ENCODE data around the gene THBS2.

The THBS2 gene

DNA sequence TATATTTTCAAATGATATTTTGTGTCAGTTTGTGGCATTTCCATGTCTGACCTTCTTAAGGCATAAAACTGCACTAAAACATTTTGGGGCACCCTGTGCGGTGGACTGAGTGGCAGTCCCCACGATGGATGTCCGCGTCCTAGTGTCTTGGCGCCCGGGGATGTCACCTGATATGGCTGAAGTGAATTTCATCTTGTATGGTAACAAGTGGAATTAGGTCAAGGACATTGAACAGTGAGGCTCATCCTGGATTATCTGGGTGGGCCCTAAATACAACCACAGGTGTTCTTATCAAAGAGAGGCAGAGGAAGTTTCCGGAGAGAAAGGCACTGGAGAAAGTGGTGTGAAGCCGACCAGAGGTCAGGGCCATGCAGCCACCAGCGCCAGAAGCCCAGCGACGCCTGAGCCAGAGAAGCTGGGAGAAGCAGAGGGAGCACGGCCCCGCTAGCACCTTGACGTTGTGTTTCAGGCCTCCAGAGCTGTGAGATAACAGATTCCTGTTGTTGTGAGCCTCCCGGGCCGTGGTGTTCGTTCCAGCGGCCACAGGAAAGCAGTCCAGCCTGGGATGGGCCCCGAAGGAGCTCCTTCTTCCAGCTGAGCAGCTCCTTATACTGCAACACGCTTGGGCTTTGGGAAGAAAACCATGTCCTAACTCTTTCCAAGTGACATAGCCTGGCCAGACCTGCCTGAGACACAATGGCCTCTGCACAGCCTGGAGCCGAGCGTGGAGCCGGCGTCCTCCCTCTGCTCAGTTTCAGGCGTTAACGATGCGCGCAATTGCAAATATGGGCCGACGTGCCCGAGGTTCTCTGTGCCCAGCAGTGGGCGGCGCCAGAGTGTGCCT is 22.5 kb downstream of the THBS2 start:
- no peak for DNase-seq

GRCh38 chr6:169230322-169230665 is 23.4 kb downstream of the THBS2 start:
- DNase-seq = no peak

- DNase-seq = no peak
These were observed 23.9 kb downstream of the THBS2 start for GRCh38 chr6:169229615-169230321.

DNA sequence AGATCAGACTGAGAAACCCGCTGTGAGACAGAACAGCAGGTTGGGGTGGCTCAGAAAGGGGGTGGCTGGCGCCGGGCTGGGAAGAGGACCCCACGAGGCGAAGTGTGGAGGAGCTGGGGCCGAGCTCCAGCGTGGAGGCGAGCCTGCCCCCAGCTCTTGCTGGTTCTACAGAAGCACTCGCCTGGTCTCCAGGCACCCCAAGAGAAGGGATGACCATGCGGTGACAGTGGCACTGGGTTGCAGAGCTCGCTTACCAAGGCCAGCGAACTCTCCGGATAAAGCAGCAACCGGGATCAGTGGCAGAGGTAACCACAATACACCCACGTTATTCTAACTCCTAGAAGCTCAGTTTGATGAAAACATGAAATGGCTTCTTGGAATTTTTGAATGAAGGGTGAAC is 26.5 kb downstream of the THBS2 start:
- no peak for DNase-seq

- DNase-seq = no peak
These were observed 27.8 kb downstream of the THBS2 start for GRCh38 chr6:169225887-169226286.

- no peak for DNase-seq
These were observed 28.5 kb downstream of the THBS2 start for GRCh38 chr6:169225131-169225576.

DNA sequence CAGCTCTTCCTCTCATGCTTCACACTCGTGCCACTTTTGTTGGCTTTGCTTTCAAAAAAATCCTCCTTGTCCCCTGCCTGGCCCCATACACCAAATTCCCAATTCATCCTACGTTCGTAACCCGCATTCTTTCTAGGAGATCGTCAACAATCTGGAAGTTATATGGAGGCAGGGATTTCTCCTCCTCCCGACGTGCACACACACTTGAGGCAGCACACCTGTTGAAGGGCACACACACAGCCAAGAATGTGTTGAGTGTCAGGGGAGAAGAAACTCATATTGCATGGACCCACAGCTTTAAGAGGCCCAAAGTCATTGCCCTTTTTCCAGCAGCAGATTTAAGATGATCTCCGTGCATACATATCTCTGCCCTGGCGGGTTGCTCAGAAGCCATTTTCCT is 28.9 kb downstream of the THBS2 start:
- no peak for DNase-seq

DNA sequence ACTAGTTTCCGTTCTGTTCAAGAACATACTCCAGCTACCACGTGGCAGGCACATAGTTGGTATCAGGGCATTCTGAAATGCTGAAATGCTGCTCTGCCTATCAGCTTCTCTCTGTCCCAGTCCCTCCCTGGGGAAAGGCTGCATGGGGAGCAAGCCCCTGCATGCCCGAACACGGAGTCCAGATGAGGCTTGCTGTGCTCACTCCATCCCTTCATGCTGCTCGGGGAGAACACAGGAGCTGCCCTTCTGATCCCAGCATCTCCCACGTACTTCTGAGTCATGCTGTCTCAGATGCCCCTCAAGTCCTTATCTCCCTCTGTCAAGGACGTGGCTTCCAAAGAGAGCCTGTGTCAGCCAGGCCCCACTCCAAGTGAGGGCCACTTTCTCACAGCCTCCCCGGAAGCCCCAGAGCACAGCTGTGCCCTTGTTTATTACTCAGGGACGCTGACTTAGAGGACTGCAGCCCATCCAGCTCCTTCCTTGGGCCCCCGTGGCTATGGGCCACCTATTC is 29.4 kb downstream of the THBS2 start:
- DNase-seq = no peak

DNA sequence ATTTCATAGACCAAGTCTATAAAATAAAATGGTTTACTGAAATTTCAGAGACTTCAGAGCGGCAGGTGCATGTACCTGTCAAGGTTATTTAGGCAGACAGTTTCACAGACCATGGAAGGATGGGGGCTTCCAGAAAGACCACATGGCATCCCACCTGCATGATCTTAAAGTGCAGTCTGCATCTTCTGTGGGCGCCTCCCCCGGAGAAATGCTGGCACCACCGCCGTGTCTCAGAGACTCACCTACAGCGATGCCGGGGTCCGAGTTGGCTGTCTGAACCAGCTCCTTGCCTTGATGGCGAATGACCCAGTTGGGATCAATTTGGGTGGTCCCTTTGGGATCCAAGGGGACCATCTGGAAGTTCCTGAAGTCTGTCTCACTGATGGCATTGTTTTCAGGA is 30.6 kb downstream of the THBS2 start:
- no peak for DNase-seq

- DNase-seq = no peak
These were observed 31.5 kb downstream of the THBS2 start for GRCh38 chr6:169222126-169222525.

DNA sequence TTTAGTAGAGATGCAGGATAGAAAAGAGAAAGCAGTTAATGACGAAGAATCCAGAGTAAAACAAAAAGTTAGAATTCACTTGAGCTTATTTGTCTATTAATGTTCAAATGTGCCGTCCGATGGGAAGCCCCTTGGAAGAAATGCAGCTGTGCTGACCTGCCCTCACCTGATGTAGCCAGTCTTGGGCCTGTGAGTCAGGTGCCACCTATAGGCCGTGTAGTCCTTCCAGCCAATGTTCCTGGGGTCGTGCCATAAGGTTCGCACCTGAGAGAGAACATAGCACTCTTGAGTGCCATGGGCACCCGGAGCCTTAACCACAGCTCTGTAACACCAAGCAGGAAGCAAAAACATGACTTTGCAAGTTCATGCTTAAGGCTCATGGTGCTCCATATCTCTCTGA is 32.4 kb downstream of the THBS2 start:
- no peak for DNase-seq

DNA sequence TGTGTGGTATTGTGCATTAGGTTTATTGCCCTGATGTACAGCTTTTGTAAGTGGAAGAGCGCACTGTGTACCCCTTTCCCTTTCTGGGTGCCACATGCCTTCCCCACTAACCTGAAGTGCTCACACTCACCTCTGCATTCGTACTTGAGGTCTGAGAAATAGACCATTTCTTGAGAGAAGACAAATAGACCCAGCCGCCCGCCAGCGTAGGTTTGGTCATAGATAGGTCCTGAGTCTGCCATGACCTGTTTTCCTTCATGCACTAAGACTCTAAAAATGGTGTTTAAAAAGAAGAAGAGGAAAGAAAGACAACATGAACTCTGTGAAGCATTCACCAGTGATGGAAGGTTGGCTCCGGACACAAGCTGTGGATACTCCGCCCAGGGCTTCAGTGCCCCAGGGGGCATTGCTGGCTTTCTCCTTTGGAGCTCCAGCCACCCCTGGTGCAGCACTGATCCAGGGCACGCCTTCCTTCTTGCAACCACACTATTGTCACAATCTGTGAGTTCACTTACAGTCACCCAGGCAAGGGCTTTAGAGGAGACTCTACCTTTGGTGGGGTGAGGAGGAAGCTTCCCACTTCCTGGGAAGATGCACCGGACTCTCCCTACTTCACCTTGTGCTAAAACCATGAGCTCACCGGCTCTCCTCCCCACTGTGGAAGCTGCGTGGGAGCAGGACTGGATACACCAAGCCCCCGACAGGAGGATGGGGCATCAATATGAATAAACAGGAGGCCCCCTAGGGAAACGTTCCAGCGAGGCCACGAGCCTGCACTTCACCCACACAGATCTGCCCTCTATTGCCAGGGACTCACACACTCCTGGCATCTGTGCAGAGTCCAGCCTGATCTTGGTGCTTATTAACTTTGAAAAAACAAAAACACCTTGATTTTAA is 33.3 kb downstream of the THBS2 start:
- peak; percentile 29 for DNase-seq

DNA sequence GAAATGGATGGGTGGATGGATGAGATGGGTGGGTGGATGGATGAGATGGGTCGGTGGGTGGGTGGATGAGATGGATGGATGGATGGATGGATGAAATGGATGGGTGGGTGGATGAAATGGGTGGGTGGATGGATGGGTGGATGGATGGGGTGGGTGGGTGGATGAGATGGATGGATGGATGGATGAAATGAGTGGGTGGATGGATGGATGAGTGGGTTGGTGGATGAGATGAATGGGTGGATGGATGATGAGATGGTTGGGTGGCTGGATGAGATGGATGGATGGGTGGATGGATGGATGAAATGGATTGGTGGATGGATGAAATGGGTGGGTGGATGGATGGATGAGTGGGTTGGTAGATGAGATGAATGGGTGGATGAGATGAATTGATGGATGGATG is 35.7 kb downstream of the THBS2 start:
- no peak for DNase-seq

- DNase-seq = peak; percentile 26
These were observed 36.8 kb downstream of the THBS2 start for GRCh38 chr6:169216830-169217229.

DNA sequence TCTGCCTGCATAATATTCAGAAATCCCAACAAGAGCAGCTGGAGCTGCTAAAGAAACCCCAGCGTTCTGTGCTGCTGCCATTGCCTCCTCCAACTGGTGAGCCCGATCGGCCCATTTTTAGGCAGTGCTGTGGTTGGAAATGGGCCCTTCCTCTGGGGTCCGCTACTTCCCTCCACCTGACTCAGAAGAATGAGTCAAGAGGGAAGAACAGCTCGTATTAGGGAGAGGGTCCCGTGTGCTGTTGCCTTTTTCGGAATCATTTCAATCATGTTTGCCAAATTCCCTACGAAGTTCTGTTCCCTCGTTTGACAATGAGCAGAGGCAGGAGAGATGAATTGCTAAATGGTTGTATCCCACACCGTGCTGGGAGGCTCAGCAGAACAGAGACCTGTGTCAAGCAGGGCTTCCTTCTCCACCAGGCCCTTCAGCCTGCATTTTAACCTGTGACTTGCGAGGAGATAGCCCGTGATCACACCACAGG is 38.4 kb downstream of the THBS2 start:
- DNase-seq = peak; percentile 41

- peak; percentile 18 for DNase-seq
These were observed 38.9 kb downstream of the THBS2 start for GRCh38 chr6:169214789-169215188.

GRCh38 chr6:169213814-169214520 is 39.7 kb downstream of the THBS2 start:
- peak; percentile 53 for DNase-seq

DNA sequence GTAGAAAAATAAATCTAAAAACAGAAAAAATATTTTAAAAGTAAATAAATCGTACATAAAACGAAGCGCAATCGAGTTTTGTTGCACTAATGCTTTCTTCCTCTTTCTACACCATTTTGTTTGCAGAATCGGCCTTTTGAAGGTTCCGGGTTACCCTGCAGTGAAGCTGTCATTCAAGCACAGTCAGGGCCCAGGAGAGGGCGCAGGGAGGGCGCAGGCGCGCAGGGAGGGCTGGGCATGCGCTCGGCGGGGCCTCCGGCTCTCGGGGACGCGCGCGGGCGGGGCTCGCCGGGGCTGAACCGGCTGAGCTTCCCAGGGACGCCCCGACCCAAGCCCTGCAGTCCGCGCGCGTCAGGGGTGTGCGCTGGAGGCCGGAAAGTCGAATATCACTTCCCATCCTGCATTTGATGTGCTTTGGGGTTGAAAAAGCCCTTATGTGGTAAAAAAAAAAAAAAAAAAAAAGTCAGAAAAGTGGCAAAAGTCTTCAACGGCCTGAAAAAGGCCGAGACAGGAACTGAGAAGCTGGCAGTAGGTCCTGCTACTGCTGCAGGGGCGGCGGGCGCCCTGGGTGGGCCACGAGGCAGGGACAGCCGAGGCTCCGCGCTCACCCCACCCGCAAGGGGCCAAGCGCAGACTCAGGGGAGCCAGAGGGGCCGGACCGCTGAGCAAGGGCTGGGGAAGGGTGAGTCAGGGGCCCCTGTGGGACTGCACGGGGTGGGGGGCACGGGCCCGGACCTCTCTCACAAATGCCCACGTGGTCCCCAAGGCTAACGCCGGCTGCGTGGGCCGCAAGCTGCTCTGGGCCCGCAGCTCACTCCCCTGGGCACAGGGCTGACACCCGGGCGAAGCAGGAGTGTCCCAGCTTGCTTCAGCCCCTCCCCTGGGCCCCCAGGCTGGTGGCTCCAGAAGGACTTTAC is 40.5 kb downstream of the THBS2 start:
- DNase-seq = peak; percentile 95

- DNase-seq = no peak
These were observed 41.2 kb downstream of the THBS2 start for GRCh38 chr6:169212436-169212835.

DNA sequence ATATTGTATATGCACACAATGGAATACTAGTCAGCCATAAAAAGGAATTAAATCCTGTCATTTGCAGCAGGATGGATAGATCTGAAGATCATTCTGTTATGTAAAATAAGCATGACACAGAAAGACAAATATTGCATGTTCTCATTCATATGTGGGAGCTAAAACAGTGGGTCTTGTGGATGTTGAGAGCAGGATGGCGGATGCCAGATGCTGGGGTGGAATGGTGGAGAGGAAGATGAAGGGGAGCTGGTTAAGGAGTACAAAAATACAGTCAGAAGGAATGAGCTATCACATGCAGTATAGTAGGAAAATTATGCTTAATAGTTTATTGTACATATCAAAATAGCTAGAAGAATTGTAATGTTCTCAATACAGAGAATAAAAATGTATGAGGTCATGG is 41.8 kb downstream of the THBS2 start:
- DNase-seq = no peak

DNA sequence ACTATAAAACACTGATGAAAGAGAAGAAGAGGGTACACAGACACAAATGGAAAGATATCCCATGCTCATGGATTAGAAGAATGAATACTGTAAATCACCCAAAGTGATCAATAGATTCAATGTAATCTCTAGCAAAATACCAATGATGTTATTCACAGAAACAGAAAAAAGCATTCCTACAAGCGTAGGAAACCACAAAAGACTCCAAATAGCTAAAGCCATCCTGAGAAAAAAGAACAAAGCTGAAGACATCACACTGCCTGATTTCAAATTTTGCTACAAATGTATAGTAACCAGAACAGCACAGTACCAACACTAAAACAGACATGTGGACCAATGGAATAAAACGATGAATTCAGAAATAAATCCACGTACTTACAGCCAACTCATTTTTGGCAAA is 43.0 kb downstream of the THBS2 start:
- no peak for DNase-seq

All from islet precursor cell (in vitro differentiated cells).